HCT116 (cell line): ENCODE results near the gene AGTR1. TPM values are rescaled to one million over a fixed set of nuclear protein-coding genes. Genes with fewer than 3 reads are reported as not detected.

Experiments used
- ATAC-seq: fragments of 200-7000 bp; cut with Tn5 transposase; 2 replicates; pipeline ENCODE4 v1.9.1; 2020; ENCODE audit warnings: mild to moderate bottlenecking, moderate library complexity
- BruUV-seq: library from RNA; stranded (reverse); fragments of 400-500 nt; replicated peaks from 2 replicates; lab custom pipeline; 2021; lab: Mats Ljungman, UMichigan
- CTCF ChIA-PET: fragments of 300-600 bp; sonication (Branson Sonifier 250); formaldehyde crosslinking; loops from one replicate; lab custom pipeline; 2021; ENCODE audit warnings: antibody characterized with exemption; lab: Charles Lee
- POLR2A ChIA-PET: fragments of 300-600, 350-600 bp; sonication (Branson Sonifier 250); formaldehyde crosslinking; loops from one replicate; lab custom pipeline; 2021; ENCODE audit warnings: antibody characterized with exemption; lab: Charles Lee
- RAD21 ChIA-PET, 2 experiments: fragments of 300-600 bp; sonication (Branson Sonifier 250); formaldehyde crosslinking; loops; one replicate each; lab custom pipeline; 2023; ENCODE audit warnings: low total read pairs in 2 of 2; ENCODE audit not compliant: uncharacterized antibody in 2 of 2, unreplicated experiment in 2 of 2, low non-redundant PET in 1 of 2; lab: Charles Lee
- DNase-seq: peaks from one replicate; pipeline ENCODE4 v3.0.0-alpha.2; 2010; ENCODE audit warnings: low read depth, low spot score
- H2AFZ ChIP-seq: fragments of 200-600 bp; shearing (Covaris generic), sonication (generic); 2 replicates; pipeline ENCODE4 v1.6.1; 2017; ENCODE audit warnings: low read depth, mixed run types, mixed read lengths, antibody characterized with exemption, low read length; ENCODE audit not compliant: poor library complexity, severe bottlenecking
- H3K27ac ChIP-seq: 2 replicates; pipeline ENCODE4 v1.5.1; 2012; ENCODE audit warnings: low read depth, low read length
- H3K27me3 ChIP-seq: fragments of 200-600 bp; sonication (generic); 2 replicates; pipeline ENCODE4 v1.6.1; 2016; ENCODE audit warnings: mixed run types, low read length, mixed read lengths; ENCODE audit not compliant: insufficient read depth
- H3K36me3 ChIP-seq, 2 experiments: fragments of 200-500 bp in 1 of 2; fragments of 200-600 bp in 1 of 2; sonication (Bioruptor generic) in 1 of 2; sonication (generic) in 1 of 2; 2 replicates each; pipeline versions ENCODE4 v1.5.1 to v1.6.1; 2014 to 2016; ENCODE audit warnings: low read length in 2 of 2, inconsistent platforms in 1 of 2, mixed read lengths in 1 of 2, mixed run types in 1 of 2; ENCODE audit not compliant: insufficient read depth in 2 of 2, control insufficient read depth in 1 of 2
- H3K4me1 ChIP-seq, 2 experiments: fragments of 200-600 bp in 1 of 2; sonication (generic) in 1 of 2; 2 replicates each; pipeline versions ENCODE4 v1.5.1 to v1.6.1; 2012 to 2017; ENCODE audit warnings: low read length in 2 of 2, inconsistent platforms in 1 of 2, mild to moderate bottlenecking in 1 of 2, mixed read lengths in 1 of 2, mixed run types in 1 of 2, moderate library complexity in 1 of 2; ENCODE audit not compliant: insufficient read depth in 2 of 2, control insufficient read depth in 1 of 2
- H3K4me2 ChIP-seq: fragments of 200-600 bp; sonication (generic); 2 replicates; pipeline ENCODE4 v1.6.1; 2017; ENCODE audit warnings: mixed run types, low read length, mixed read lengths
- H3K4me3 ChIP-seq, 2 experiments: fragments of 200-600 bp in 1 of 2; sonication (generic) in 1 of 2; replicated peaks in 1 of 2; 2 replicates each; pipeline ENCODE4 v1.5.1; 2011 to 2016; ENCODE audit warnings: low read length in 2 of 2, control low read depth in 1 of 2, low read depth in 1 of 2, mild to moderate bottlenecking in 1 of 2, mixed read lengths in 1 of 2, mixed run types in 1 of 2
- H3K79me2 ChIP-seq: fragments of 200-600 bp; sonication (generic); 2 replicates; pipeline ENCODE4 v1.6.1; 2017; ENCODE audit warnings: mild to moderate bottlenecking, mixed run types, low read length, moderate library complexity, mixed read lengths; ENCODE audit not compliant: insufficient read depth
- H3K9ac ChIP-seq: fragments of 200-600 bp; sonication (generic); 2 replicates; pipeline ENCODE4 v1.6.1; 2016; ENCODE audit warnings: low read length, mixed read lengths
- H3K9me2 ChIP-seq: fragments of 200-600 bp; sonication (generic), shearing (Covaris generic); 2 replicates; pipeline ENCODE4 v1.6.1; 2017; ENCODE audit warnings: mixed run types, mild to moderate bottlenecking, moderate library complexity; ENCODE audit not compliant: insufficient read depth
- H3K9me3 ChIP-seq, 2 experiments: fragments of 200-500 bp in 1 of 2; fragments of 200-600 bp in 1 of 2; sonication (Bioruptor generic) in 1 of 2; sonication (generic) in 1 of 2; 2 replicates each; pipeline ENCODE4 v1.6.1; 2014 to 2017; ENCODE audit warnings: low read length in 2 of 2, mixed read lengths in 2 of 2, inconsistent platforms in 1 of 2, low read depth in 1 of 2, mild to moderate bottlenecking in 1 of 2, mixed run types in 1 of 2, moderate library complexity in 1 of 2; ENCODE audit not compliant: control insufficient read depth in 1 of 2, insufficient read depth in 1 of 2
- H4K20me1 ChIP-seq: fragments of 200-600 bp; sonication (generic), shearing (Covaris generic); 2 replicates; pipeline ENCODE4 v1.6.1; 2017; ENCODE audit warnings: mixed run types, mild to moderate bottlenecking, moderate library complexity; ENCODE audit not compliant: insufficient read depth
- CEBPB ChIP-seq: IDR thresholded peaks from 2 replicates; pipeline ENCODE4 v1.6.1; 2012; ENCODE audit warnings: low read depth
- EGR1 ChIP-seq: IDR thresholded peaks from 2 replicates; pipeline ENCODE4 v1.6.1; 2012; ENCODE audit warnings: low read depth
- ELF1 ChIP-seq: IDR thresholded peaks from 2 replicates; pipeline ENCODE4 v1.6.1; 2012; ENCODE audit warnings: low read depth, borderline replicate concordance
- EZH2 ChIP-seq: fragments of 200-600 bp; sonication (generic); IDR thresholded peaks from 2 replicates; pipeline ENCODE4 v1.6.1; 2017; ENCODE audit warnings: antibody characterized with exemption, mixed run types
- FOSL1 ChIP-seq: IDR thresholded peaks from 2 replicates; pipeline ENCODE4 v1.6.1; 2012; ENCODE audit warnings: low read depth
- JUND ChIP-seq: IDR thresholded peaks from 2 replicates; pipeline ENCODE4 v1.6.1; 2012
- POLR2A ChIP-seq: IDR thresholded peaks from 2 replicates; pipeline ENCODE4 v1.7.0; 2011; ENCODE audit warnings: borderline replicate concordance; ENCODE audit not compliant: insufficient read depth, insufficient read length; ENCODE audit errors: extremely low read depth
- RAD21 ChIP-seq: IDR thresholded peaks from 2 replicates; pipeline ENCODE4 v1.6.1; 2012; ENCODE audit warnings: low read depth, mild to moderate bottlenecking
- SIN3A ChIP-seq: IDR thresholded peaks from 2 replicates; pipeline ENCODE4 v1.6.1; 2012; ENCODE audit warnings: low read depth
- SRF ChIP-seq: IDR thresholded peaks from 2 replicates; pipeline ENCODE4 v1.6.1; 2012; ENCODE audit warnings: low read depth
- TCF7L2 ChIP-seq: IDR thresholded peaks from 2 replicates; pipeline ENCODE4 v1.7.0; 2011; ENCODE audit warnings: borderline replicate concordance, inconsistent platforms; ENCODE audit not compliant: insufficient read depth, insufficient read length; ENCODE audit errors: extremely low read depth
- ZNF274 ChIP-seq: fragments of 200-500 bp; sonication (Bioruptor generic); IDR thresholded peaks from 2 replicates; pipeline ENCODE4 v1.6.1; 2014; ENCODE audit warnings: mild to moderate bottlenecking, low read depth, low read length, inconsistent platforms
- intact Hi-C: fragments of 100-400 bp; cut with micrococcal nuclease; formaldehyde crosslinking; loops from 2 replicates; pipeline ENCODE4 v1.10.0; 2022
- total RNA-seq: library from RNA; stranded (reverse); gene quantifications from one replicate; pipeline ENCODE4 v1.2.1, GENCODE V29; 2021; ENCODE audit not compliant: unreplicated experiment
- TF ChIP-seq, protein P1 (sequence below): IDR thresholded peaks from 2 replicates; pipeline ENCODE4 v1.6.1; 2012
- TF ChIP-seq, protein P2 (sequence below): IDR thresholded peaks from 2 replicates; pipeline ENCODE4 v1.6.1; 2012; ENCODE audit warnings: low read depth

The AGTR1 gene
- total RNA-seq, 1 experiment from 2014 or later, result not detected

DNA sequence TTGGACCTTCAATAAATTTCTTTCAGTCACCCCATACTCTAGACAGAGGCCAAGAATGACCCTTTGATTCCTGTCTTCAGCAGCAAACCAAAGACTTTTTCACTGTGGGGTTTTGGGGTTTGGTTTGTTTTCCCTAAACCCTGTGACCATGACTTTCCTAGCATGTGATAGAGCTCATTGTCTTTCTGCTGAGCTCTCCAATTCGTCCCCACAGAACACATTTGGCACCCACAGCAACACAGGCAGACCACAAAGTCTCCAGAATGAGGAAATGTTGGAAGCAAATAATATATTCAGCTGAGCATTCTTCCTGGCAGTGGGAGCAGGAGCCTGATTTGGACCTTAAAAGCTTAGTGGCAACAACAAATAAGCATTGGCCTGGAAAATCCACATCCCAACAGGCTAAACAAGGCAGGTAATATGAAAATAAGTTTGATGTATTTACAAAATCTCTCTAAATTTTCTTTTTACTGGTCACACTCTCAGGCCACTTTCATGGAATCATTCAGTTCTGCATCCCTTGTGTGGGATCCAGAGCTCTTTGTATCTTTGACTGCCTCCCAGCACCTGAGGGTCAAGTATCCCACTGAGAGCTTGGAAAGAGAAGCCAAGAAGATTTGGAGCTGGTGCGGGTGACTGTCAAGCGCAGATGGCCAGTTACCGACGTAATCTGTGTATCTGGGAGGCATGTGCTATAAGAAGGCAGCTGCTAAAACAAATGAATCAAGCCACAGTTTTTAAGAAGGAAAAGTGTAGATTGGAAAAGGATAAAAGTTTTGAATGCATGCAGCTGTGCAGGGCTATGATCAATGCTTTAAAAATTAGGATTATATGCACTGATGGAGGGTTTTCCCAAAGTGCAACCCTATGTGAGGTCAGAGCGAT, 93.4 kb downstream of the AGTR1 start:
- no peak overlapping the region for H3K9ac ChIP-seq
- no peaks in the 10 kb centered on the region for H3K36me3 ChIP-seq
- H3K79me2 ChIP-seq, result no peaks in the 10 kb centered on the region
- ChIA-PET RAD21 (no interaction called here), CTCF (no interaction called here), POLR2A (no interaction called here)
- H2AFZ ChIP-seq, result no peak overlapping the region
- H4K20me1 ChIP-seq, result no peaks in the 10 kb centered on the region
- H3K4me2 ChIP-seq, result no peak overlapping the region
- H3K4me3 ChIP-seq, result no peak overlapping the region
- intact Hi-C loops, result no loop called here
- H3K27me3 ChIP-seq, result no peaks in the 10 kb centered on the region
- TF ChIP-seq SIN3A, result no peak
- H3K27ac ChIP-seq, result no peak overlapping the region
- no peaks in the 10 kb centered on the region for H3K4me1 ChIP-seq
- no peaks in the 10 kb centered on the region for H3K9me2 ChIP-seq
- DNase-seq (no peak), ATAC-seq (no peak)
- no TSS peak for BruUV-seq
- no peaks in the 10 kb centered on the region for H3K9me3 ChIP-seq

DNA sequence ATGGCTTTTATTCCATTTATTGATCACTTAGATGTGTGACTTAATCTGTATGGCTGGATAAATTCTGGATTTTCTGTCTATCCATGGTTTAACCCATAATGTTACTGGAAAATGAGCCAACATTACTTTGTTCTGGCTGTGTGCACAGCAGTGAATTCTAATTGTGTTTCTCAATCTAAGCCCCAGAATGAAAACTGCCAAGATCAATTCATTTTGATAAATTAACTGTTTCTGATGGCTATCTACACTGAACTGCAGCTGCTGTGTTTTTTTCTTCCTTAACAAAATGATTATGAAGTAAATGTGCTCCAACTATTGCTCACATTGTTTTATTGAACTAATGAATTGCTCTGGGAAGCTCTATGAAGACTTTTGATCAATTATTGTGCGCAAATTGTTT, 94.2 kb downstream of the AGTR1 start:
- no peak for DNase-seq
- no peaks in the 10 kb centered on the region for H3K79me2 ChIP-seq
- intact Hi-C loops, result no loop called here
- CTCF ChIA-PET, result no interaction called here
- H3K27me3 ChIP-seq, result no peaks in the 10 kb centered on the region
- ATAC-seq, result no peak
- H3K4me1 ChIP-seq, result peaks cover 0 to 5% of the 10 kb centered on the region in 2 experiments; a peak in 2 of 4 replicates
- no peak overlapping the region for H3K4me2 ChIP-seq
- H3K9me2 ChIP-seq, result no peaks in the 10 kb centered on the region
- no peaks in the 10 kb centered on the region for H3K9me3 ChIP-seq
- POLR2A ChIA-PET, result no interaction called here
- RAD21 ChIA-PET, result no interaction called here
- no peaks in the 10 kb centered on the region for H4K20me1 ChIP-seq
- no peak overlapping the region for H3K9ac ChIP-seq
- H3K36me3 ChIP-seq, result no peaks in the 10 kb centered on the region
- no peak overlapping the region for H3K4me3 ChIP-seq
- BruUV-seq, result no TSS peak
- no peak overlapping the region for H3K27ac ChIP-seq
- TF ChIP-seq, protein P1, sequence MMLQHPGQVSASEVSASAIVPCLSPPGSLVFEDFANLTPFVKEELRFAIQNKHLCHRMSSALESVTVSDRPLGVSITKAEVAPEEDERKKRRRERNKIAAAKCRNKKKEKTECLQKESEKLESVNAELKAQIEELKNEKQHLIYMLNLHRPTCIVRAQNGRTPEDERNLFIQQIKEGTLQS, result no peak
- TF ChIP-seq, protein P2, sequence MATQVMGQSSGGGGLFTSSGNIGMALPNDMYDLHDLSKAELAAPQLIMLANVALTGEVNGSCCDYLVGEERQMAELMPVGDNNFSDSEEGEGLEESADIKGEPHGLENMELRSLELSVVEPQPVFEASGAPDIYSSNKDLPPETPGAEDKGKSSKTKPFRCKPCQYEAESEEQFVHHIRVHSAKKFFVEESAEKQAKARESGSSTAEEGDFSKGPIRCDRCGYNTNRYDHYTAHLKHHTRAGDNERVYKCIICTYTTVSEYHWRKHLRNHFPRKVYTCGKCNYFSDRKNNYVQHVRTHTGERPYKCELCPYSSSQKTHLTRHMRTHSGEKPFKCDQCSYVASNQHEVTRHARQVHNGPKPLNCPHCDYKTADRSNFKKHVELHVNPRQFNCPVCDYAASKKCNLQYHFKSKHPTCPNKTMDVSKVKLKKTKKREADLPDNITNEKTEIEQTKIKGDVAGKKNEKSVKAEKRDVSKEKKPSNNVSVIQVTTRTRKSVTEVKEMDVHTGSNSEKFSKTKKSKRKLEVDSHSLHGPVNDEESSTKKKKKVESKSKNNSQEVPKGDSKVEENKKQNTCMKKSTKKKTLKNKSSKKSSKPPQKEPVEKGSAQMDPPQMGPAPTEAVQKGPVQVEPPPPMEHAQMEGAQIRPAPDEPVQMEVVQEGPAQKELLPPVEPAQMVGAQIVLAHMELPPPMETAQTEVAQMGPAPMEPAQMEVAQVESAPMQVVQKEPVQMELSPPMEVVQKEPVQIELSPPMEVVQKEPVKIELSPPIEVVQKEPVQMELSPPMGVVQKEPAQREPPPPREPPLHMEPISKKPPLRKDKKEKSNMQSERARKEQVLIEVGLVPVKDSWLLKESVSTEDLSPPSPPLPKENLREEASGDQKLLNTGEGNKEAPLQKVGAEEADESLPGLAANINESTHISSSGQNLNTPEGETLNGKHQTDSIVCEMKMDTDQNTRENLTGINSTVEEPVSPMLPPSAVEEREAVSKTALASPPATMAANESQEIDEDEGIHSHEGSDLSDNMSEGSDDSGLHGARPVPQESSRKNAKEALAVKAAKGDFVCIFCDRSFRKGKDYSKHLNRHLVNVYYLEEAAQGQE, result no peak
- no peak for TF ChIP-seq ELF1
- no peak for TF ChIP-seq JUND
- no peak for TF ChIP-seq RAD21
- TF ChIP-seq EZH2, result no peak
- TF ChIP-seq POLR2A, result no peak
- TF ChIP-seq ZNF274, result no peak
- no peak for TF ChIP-seq EGR1
- TF ChIP-seq SRF, result no peak
- no peak for TF ChIP-seq CEBPB
- TF ChIP-seq TCF7L2, result no peak
- no peak for TF ChIP-seq FOSL1
- H2AFZ ChIP-seq, result no peak overlapping the region
